ENCODE results near the gene FAM53C. TPM values are rescaled to one million over a fixed set of nuclear protein-coding genes. Genes with fewer than 3 reads are reported as not detected.

The FAM53C gene
- total and polyA plus RNA-seq, 2 experiments from 2014 or later = 21.0 to 45.0 TPM

GRCh38 chr5:138289296-138289695 is 48.8 kb upstream of the FAM53C start:
- no peak overlapping the region for H3K4me3 Mint-ChIP-seq
- Histone ChIP-seq H3K4me1 (ENCODE audit: insufficient read depth) (no peaks in the 10 kb centered on the region), H3K27ac (ENCODE audit: low read depth) (no peak overlapping the region), H3K79me2 (replicated peaks; ENCODE audit: insufficient read depth) (no peaks in the 10 kb centered on the region), H3K9me2 (ENCODE audit: insufficient read depth) (no peaks in the 10 kb centered on the region), H4K20me1 (replicated peaks; ENCODE audit: insufficient read depth) (no peaks in the 10 kb centered on the region; the same call in 1 of the 2 replicates), H3F3A (replicated peaks; ENCODE audit: low read depth) (no peaks in the 10 kb centered on the region), H3K4me3 (no peak overlapping the region), H3K27me3 (ENCODE audit: insufficient read depth) (no peaks in the 10 kb centered on the region), H2AFZ (no peak overlapping the region), H3K4me2 (no peak overlapping the region), H3K36me3 (ENCODE audit: insufficient read depth) (peaks cover 17% of the 10 kb centered on the region)
- H3K36me3 Mint-ChIP-seq (ENCODE audit: low read depth) = peaks cover 3% of the 10 kb centered on the region; the same call in 1 of the 3 replicates
- no peak for TF ChIP-seq ZNF114 (CRISPR knock-in tag; IDR thresholded peaks at IDR 0.05)
- TF ChIP-seq POLR2AphosphoS5 (IDR thresholded peaks at IDR 0.05; ENCODE audit: low read depth) = no peak
- no peak for TF ChIP-seq ZNF462 (CRISPR knock-in tag; IDR thresholded peaks at IDR 0.05)
- TF ChIP-seq JUNB (IDR thresholded peaks at IDR 0.05; ENCODE audit: unreplicated experiment) = no peak
- TF ChIP-seq ETS1 (IDR thresholded peaks at IDR 0.05) = no peak
- TF ChIP-seq EZH2phosphoT487 (IDR thresholded peaks at IDR 0.05; ENCODE audit: unreplicated experiment) = no peak
- TF ChIP-seq STAT1 (IDR thresholded peaks at IDR 0.05; ENCODE audit: unreplicated experiment) = no peak
- no peak for TF ChIP-seq EZH2 (IDR thresholded peaks at IDR 0.05; ENCODE audit: low read depth, unreplicated experiment)
- no peak for TF ChIP-seq ZNF331 (CRISPR knock-in tag; IDR thresholded peaks at IDR 0.05; ENCODE audit: low read depth)
- no peak for TF ChIP-seq CTCF (conservative IDR thresholded peaks at IDR 0.05; ENCODE audit: low read depth in 2 of 2)
- no peak for TF ChIP-seq NANOG (IDR thresholded peaks at IDR 0.05; ENCODE audit: borderline replicate concordance)
- TF ChIP-seq CREB1 (CRISPR knock-in tag; IDR thresholded peaks at IDR 0.05; ENCODE audit: low read depth) = no peak
- TF ChIP-seq REST (IDR thresholded peaks at IDR 0.05; ENCODE audit: unreplicated experiment) = no peak
- DNase-seq (ENCODE audit: low spot score) (no peak), ATAC-seq (no peak)
- peaks cover 6% of the 10 kb centered on the region for H3K27me3 Mint-ChIP-seq (ENCODE audit: insufficient read depth, low read depth, poor library complexity)
- no peaks in the 10 kb centered on the region for H3K9me3 Mint-ChIP-seq
- H3K27ac Mint-ChIP-seq = no peak overlapping the region
- no peaks in the 10 kb centered on the region for H3K4me1 Mint-ChIP-seq
